Skin epidermis (tissue), 12 donors: ENCODE data around the gene ACACA.
"Not testable (repeated sequence)": the region's sequence is repeated elsewhere in the genome, so short reads cannot be mapped to it uniquely, and the experiment has no call there.

Experiments used
- H3K27ac ChIP-seq, 21 experiments: fragments of 200-600 bp; sonication (generic) in 11 of 21; one replicate each; pipeline ENCODE4 v1.5.0; 2020; ENCODE audit warnings: mild to moderate bottlenecking in 3 of 21, inconsistent platforms in 2 of 21, moderate library complexity in 2 of 21
- H3K4me3 ChIP-seq, 7 experiments: fragments of 200-600 bp; sonication (generic) in 2 of 7; one replicate each; pipeline ENCODE4 v1.5.0; 2020; ENCODE audit warnings: inconsistent platforms in 2 of 7, mild to moderate bottlenecking in 2 of 7, moderate library complexity in 1 of 7

Gene ACACA

DNA sequence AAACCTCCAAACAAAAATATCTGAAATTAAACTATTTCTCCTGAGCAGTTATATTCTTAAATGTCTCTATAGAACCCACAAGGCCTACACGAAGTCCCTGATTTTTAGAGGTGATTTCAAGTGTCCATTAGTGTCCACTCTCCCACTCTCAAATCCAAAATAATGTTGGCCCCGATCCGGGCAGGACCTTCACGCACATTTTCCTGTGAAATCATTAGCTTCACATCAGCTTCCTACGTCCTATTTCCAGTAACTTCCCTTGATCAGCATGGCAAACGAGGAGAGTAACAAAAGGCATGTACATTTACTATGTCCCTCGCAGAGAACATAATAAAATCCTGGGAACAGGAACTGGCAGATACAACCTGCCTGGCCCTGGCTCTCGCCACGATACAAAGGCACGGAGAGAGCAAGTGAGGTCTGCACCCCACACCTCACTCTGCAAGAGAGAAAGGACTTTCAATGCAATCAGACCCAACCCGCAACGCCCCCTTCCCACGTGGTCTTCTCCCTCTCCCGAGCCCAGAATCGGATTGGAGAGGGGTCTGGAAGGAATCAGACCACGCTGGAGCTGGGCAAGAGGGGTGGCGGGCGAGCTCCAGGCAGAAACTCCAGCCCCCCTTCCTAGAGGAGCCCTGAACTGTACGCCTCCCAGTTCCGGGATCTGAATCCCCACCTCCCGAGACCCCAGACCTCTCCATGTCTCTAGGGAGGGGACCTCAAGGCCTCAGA is 48.4 kb downstream of the ACACA start:
- H3K27ac ChIP-seq = peak overlapping the region; percentile 52 to 94 (median 85)
- H3K4me3 ChIP-seq = peak overlapping the region; percentile 51 to 95 (median 82)

GRCh38 chr17:37356796-37357569 is 49.7 kb downstream of the ACACA start:
- H3K4me3 ChIP-seq = not testable (repeated sequence)
- peak overlapping the region in 2 of 21 experiments; percentile 12 to 89 for H3K27ac ChIP-seq

DNA sequence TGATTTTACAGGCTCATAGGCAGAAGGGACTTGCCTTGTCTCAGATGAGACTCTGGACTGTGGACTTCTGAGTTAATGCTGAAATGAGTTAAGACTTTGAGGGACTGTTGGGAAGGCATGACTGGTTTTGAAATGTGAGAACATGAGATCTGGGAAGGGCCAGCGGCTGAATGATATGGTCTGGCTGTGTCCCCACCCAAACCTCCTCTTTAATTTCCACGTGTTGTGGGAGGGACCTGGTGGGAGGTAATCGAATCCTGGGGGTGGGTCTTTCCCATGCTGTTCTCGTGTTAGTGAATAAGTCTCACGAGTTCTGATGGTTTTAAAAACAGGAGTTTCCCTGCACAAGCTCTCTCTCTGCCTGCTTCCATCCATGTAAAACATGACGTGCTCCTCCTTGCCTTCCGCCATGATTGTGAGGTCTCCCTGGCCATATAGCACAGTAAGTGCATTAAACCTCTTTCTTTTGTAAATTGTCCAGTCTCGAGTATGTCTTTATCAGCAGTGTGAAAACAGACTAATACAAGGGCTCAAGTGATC is 59.7 kb downstream of the ACACA start:
- H3K27ac ChIP-seq, H3K4me3 ChIP-seq: not testable (repeated sequence)

- H3K27ac ChIP-seq = no peak overlapping the region
- H3K4me3 ChIP-seq = no peak overlapping the region
Observed at GRCh38 chr17:37344519-37344918, 62.1 kb downstream of the ACACA start.

DNA sequence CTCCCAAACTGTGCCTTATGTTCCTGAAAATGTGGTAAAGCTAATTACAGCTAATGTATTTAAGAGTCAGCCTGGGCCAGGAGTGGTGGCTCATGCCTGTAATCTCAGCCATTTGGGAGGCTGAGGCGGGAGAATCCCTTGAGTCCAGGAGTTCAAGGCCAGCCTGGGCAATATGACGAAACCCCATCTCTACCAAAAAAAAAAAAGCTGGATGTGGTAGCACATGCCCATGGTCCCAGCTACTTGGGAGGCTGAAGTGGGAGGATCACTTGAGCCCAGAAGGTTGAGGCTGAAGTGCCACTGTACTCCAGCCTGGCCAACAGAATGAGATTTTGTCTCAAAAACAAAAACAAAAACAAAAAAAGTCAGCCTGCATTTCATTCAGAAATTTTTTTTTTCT is 64.0 kb downstream of the ACACA start:
- H3K27ac ChIP-seq = no peak overlapping the region
- no peak overlapping the region for H3K4me3 ChIP-seq

- Histone ChIP-seq H3K4me3 (no peak overlapping the region), H3K27ac (no peak overlapping the region)
Observed at GRCh38 chr17:37340804-37341203, 65.8 kb downstream of the ACACA start.

DNA sequence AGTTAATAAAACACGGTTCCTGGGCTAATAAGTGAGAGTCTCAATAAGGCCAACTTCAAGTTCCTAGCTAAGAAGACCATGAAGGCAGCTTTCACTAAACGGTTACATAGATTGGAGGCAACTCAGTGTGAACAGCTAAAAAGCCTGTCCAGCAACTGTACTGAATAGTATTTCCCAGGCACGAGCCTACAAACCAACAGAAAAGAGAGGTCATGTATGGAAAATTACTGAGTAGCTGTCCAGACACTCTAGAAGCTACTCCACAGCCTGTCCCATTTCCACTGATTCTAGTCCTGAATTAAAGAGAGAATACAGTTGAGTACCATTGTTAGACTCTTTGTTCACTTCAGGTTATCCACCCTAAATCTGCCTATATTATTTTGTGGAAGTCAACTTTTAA is 67.3 kb downstream of the ACACA start:
- H3K4me3 ChIP-seq = no peak overlapping the region
- H3K27ac ChIP-seq = no peak overlapping the region

DNA sequence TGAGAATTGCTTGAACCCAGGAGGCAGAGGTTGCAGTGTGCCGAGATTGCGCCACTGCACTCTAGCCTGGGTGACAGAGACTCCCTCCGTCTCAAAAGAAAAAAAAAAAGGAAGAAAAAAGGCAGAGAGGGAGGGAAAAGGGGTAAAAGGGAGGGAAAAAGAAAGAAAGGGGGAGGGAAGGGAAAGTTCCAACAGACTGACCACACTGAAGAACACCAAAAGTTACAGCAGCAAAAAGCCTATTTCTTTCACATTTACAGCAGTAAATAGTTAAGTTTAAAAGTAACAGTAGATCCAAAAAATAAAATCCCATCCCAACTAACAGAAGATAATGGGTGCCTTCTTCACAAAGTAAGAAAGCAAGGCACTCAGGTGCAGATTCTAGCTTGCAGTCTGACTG is 67.8 kb downstream of the ACACA start:
- no peak overlapping the region for H3K27ac ChIP-seq

GRCh38 chr17:37327341-37328090 is 79.1 kb downstream of the ACACA start:
- H3K27ac ChIP-seq = no peak overlapping the region

More for the DNA sequence above, 67.8 kb downstream of the ACACA start:
- H3K4me3 ChIP-seq = no peak overlapping the region

DNA sequence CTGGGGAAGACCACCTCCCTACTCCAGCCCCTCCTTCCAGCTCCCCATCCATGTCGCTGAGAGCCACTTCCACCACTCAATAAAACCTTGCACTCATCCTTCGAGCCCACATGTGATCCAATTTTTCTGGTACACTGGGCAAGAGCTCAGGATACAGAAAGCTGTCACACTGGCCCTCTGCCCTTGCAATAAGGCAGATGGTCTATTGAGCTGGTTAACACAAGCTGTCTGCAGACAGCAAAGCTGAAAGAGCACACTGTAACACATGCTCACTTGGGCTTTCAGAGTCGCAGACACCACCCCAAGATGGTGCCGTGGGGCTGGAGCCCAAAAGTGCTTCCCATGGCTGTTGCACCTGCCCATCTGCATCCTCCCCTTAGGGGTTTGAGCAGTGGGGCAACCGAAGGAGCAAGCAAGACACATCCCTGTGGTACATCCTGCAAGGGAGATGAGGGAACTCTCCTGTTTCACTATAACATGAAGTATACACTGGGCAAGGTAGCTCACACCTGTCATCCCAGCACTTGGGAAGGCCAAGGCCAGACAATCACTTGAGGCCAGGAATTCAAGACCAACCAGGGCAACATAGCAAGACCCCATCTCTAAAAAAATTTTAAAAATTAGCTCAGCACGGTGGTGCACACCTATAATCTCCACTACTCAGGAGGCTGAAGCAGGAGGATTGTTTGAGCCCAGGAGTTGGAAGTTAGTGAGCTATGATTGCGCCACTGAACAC is 83.6 kb downstream of the ACACA start:
- Histone ChIP-seq H3K27ac (no peak overlapping the region), H3K4me3 (no peak overlapping the region)

More at GRCh38 chr17:37327341-37328090, 79.1 kb downstream of the ACACA start:
- no peak overlapping the region for H3K4me3 ChIP-seq

- Histone ChIP-seq H3K4me3 (no peak overlapping the region), H3K27ac (no peak overlapping the region)
Observed at GRCh38 chr17:37322106-37322505, 84.5 kb downstream of the ACACA start.

- Histone ChIP-seq H3K4me3 (no peak overlapping the region), H3K27ac (no peak overlapping the region)
Observed at GRCh38 chr17:37318931-37319594, 87.6 kb downstream of the ACACA start.

- H3K4me3 ChIP-seq = no peak overlapping the region
- no peak overlapping the region for H3K27ac ChIP-seq
Observed at GRCh38 chr17:37317867-37318266, 88.8 kb downstream of the ACACA start.

- Histone ChIP-seq H3K27ac (no peak overlapping the region), H3K4me3 (no peak overlapping the region)
Observed at GRCh38 chr17:37315601-37316000, 91.0 kb downstream of the ACACA start.

DNA sequence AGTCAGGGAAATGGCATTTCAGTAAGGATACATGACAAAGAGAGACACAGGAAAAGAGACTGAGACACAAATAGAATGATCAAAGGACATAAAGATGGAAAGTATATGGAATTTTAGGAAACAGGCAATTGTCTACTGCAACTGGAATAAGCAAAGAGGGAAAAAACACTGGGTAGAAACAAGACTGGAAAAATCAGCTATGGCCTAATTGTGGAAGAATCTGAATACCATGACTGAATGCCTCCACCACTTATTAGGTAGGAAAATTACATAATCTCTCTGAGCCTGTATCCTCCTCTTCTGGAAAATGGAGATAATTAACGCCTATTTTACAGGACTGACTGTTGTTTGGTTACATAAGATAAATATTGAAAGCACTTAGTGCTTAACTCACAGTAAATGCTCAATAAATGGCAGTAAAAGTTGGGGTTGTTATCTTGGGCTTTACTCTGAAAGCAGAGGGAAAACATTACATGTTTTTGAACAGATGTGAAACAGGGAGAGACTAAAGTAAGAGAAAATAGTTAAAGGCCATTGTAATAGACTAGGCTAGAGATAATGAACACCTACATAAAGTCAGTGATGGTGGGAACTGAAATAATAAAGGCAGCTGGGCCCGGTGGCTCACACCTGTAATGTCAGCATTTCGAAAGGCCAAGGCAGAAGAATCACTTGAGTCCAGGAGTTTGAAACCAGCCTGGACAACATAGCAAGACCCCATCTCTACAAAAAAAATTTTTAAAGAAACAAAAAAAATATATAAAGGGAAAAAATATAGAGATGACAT is 94.3 kb downstream of the ACACA start:
- Histone ChIP-seq H3K27ac (no peak overlapping the region), H3K4me3 (no peak overlapping the region)

DNA sequence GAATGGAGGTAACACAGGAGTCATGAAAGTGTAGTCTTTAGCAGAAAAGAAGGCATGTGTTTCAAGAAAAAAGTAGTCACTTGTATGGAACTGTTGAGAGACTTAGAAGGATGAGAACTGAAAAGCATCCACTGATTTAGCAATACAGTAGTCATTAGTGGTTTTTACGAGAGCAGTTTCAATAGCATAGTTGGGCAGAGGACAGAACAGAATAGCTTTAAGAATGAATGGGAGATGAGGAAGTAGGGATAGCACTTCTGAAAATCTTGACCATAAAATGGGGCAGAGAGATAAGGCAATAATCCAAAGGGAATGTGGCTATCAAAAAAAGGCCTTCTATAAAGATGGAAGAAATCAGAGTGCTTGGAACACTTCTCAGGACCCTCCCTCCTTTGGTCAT is 95.7 kb downstream of the ACACA start:
- Histone ChIP-seq H3K4me3 (no peak overlapping the region), H3K27ac (no peak overlapping the region)

GRCh38 chr17:37309051-37309450 is 97.6 kb downstream of the ACACA start:
- H3K27ac ChIP-seq = no peak overlapping the region
- no peak overlapping the region for H3K4me3 ChIP-seq

- Histone ChIP-seq H3K4me3 (no peak overlapping the region), H3K27ac (no peak overlapping the region)
Observed at GRCh38 chr17:37305406-37305905, 101.2 kb downstream of the ACACA start.
